ENCODE measurements around the gene CEP162. TPM values are rescaled to one million over a fixed set of nuclear protein-coding genes. Genes with fewer than 3 reads are reported as not detected.
A peak's percentile ranks its signal among the peaks of the same experiment; 100 is the strongest.

Gene CEP162
- total and polyA plus RNA-seq, 2 experiments from 2014 or later = 4.1 to 13.7 TPM

GRCh38 chr6:84074988-84075781, 152.3 kb downstream of the CEP162 start:
- no peak for TF ChIP-seq EZH2 (IDR thresholded peaks at IDR 0.05; ENCODE audit: borderline replicate concordance)
- TF ChIP-seq CTCF (IDR thresholded peaks at IDR 0.05; ENCODE audit: poor library complexity) = no peak
- no peak for TF ChIP-seq EZH2phosphoT487 (IDR thresholded peaks at IDR 0.05; ENCODE audit: low read depth, severe bottlenecking, unreplicated experiment)
- no peak overlapping the region for H3K4me3 ChIP-seq
- no peaks in the 10 kb centered on the region for H4K20me1 ChIP-seq (ENCODE audit: insufficient read depth, poor library complexity, severe bottlenecking)
- no peaks in the 10 kb centered on the region for H3K27me3 ChIP-seq
- no peaks in the 10 kb centered on the region for H3K9me3 ChIP-seq (ENCODE audit: low read depth)
- H3K9me2 ChIP-seq (replicated peaks; ENCODE audit: insufficient read depth) = no peaks in the 10 kb centered on the region
- H2AFZ ChIP-seq = no peak overlapping the region
- no peaks in the 10 kb centered on the region for H3K36me3 ChIP-seq (replicated peaks; ENCODE audit: insufficient read depth, low read depth)
- peak overlapping the region; percentile 2 for H3K4me2 ChIP-seq
- H3K4me1 ChIP-seq (ENCODE audit: insufficient read depth) = no peaks in the 10 kb centered on the region
- H3K27ac ChIP-seq = no peak overlapping the region
- H3K79me2 ChIP-seq = no peaks in the 10 kb centered on the region
- 34% methylated on average over 6 of the region's 6 CpGs for WGBS (ENCODE audit: low lambda C conversion rate, missing lambda C conversion rate)
- peak; percentile 79 for DNase-seq (ENCODE audit: low spot score)

Other genes starting within 250 kb of the CEP162 start
- 0.88 and 2.5 TPM in 2 replicates for gene MRAP2, start 193.9 kb downstream of the CEP162 start, total RNA-seq
- 2.2 and 3.2 TPM in 2 replicates for gene MRAP2, start 193.9 kb downstream of the CEP162 start, polyA plus RNA-seq

All from hepatocyte (in vitro differentiated cells).